HG02623 (cell line): ENCODE results near the gene DACH1.

ENCODE experiments used
- ATAC-seq: cut with Tn5 transposase; IDR thresholded peaks from one replicate; pipeline ENCODE4 v1.9.1; 2021; ENCODE audit warnings: moderate library complexity; ENCODE audit not compliant: unreplicated experiment

DACH1 gene

DNA sequence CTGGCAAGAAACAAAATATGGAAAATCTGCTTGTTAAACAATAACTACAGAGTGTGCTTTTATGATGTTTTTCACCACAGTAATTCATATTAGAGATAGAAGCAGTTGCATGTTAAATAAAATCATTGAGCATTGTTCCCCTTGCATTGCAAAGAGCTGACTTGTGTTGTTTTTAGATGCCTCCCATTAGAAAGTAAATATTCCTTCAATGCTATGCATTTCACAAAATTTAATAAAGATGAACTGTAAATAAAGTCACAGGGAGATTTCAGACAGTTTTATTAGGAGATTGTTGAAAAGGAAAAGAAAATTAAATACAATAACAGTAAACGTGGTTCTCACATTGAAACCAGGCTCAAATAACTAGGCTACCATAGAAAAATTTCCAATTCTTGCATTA is 429.3 kb downstream of the DACH1 start:
- ATAC-seq = no peak

GRCh38 chr13:71430681-71431080 is 436.3 kb downstream of the DACH1 start:
- no peak for ATAC-seq

GRCh38 chr13:71417205-71417604 is 449.8 kb downstream of the DACH1 start:
- no peak for ATAC-seq

GRCh38 chr13:71412231-71412630 is 454.8 kb downstream of the DACH1 start:
- no peak for ATAC-seq

GRCh38 chr13:71408416-71408815 is 458.6 kb downstream of the DACH1 start:
- ATAC-seq = no peak

- ATAC-seq = no peak
Observed at GRCh38 chr13:71399631-71400215, 467.3 kb downstream of the DACH1 start.

DNA sequence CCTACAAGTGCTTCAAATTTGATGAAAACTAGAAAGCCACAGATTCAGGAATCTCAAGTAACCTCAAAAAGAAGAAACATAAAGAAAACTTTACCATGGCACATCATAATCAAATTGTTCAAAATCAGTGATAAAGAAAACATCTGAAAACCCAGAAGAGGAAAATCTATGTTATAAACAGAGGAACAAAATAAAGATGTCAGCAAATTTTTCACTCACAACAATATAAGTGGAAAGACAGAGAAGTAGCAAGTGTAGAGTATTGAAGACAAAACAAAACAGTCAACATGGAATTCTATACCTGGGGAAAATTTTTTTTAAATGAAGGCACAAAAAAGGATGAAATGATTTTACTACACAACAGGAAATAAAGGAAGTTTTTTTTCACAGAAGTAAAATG is 470.9 kb downstream of the DACH1 start:
- ATAC-seq = no peak

GRCh38 chr13:71395053-71395452 is 472.0 kb downstream of the DACH1 start:
- no peak for ATAC-seq

DNA sequence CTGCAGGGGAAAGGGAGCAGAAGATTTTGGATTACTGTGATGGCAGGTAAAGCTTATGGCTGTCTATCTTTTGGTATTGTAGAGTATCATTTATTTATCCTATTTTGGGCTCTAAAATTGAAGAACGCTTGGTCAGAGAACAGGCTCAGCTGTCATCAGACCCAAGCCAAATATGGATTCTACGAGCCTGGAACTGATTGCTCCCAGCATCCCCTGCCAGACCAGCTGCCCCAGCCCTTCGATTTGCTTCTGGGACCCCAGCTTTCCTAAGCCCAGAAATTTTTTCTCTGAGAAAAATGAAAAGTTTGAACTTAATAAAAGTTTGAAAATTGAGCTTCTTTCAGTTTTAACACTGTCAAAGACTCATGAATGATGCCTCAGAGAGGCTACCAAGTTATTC is 472.8 kb downstream of the DACH1 start:
- ATAC-seq = no peak
